NB4 (cell line): ENCODE data around the gene CTDSP1.

ENCODE experiments used
- DNase-seq: peaks from one replicate; pipeline ENCODE4 v3.0.0; 2010; ENCODE audit warnings: low read depth
- H3K4me3 ChIP-seq: one replicate; pipeline ENCODE4 v1.5.1; 2011; ENCODE audit warnings: mild to moderate bottlenecking, low read depth, low read length, moderate library complexity
- CTCF ChIP-seq: IDR thresholded peaks from one replicate; pipeline ENCODE4 v1.5.1; 2012; ENCODE audit warnings: low read depth, low read length
- MAX ChIP-seq: IDR thresholded peaks from 2 replicates; pipeline ENCODE4 v1.6.1; 2011; ENCODE audit warnings: low read depth, low read length
- MYC ChIP-seq: IDR thresholded peaks from 2 replicates; pipeline ENCODE4 v1.6.1; 2011; ENCODE audit warnings: low read depth, low read length
- POLR2A ChIP-seq: IDR thresholded peaks from 2 replicates; pipeline ENCODE4 v1.6.1; 2011; ENCODE audit warnings: mild to moderate bottlenecking; ENCODE audit not compliant: insufficient read length; ENCODE audit errors: extremely low read depth

CTDSP1 gene

GRCh38 chr2:218434456-218434855 is 34.8 kb downstream of the CTDSP1 start:
- no peak overlapping the region for H3K4me3 ChIP-seq
- TF ChIP-seq MYC (no peak), MAX (no peak), CTCF (no peak), POLR2A (no peak)
- no peak for DNase-seq

- H3K4me3 ChIP-seq: no peak overlapping the region
- DNase-seq: no peak
- TF ChIP-seq CTCF: no peak
- TF ChIP-seq MAX: no peak
- no peak for TF ChIP-seq MYC
- TF ChIP-seq POLR2A: no peak
These were observed 35.6 kb downstream of the CTDSP1 start for GRCh38 chr2:218435003-218435982.

- no peak overlapping the region for H3K4me3 ChIP-seq
- DNase-seq: no peak
- no peak for TF ChIP-seq POLR2A
- TF ChIP-seq CTCF: no peak
These were observed 37.3 kb downstream of the CTDSP1 start for GRCh38 chr2:218436992-218437391.

GRCh38 chr2:218437969-218438368 is 38.3 kb downstream of the CTDSP1 start:
- TF ChIP-seq MAX (no peak), POLR2A (no peak), MYC (no peak), CTCF (no peak)
- no peak overlapping the region for H3K4me3 ChIP-seq
- DNase-seq: no peak

- TF ChIP-seq POLR2A: no peak
- TF ChIP-seq CTCF: no peak
- TF ChIP-seq MAX: no peak
- TF ChIP-seq MYC: no peak
- no peak for DNase-seq
- no peak overlapping the region for H3K4me3 ChIP-seq
These were observed 38.9 kb downstream of the CTDSP1 start for GRCh38 chr2:218438596-218438995.
